ENCODE measurements around the gene CD58. TPM values are rescaled to one million over a fixed set of nuclear protein-coding genes. Genes with fewer than 3 reads are reported as not detected.

CD58 gene
- polyA plus RNA-seq, 1 donor: 10.3 TPM

DNA sequence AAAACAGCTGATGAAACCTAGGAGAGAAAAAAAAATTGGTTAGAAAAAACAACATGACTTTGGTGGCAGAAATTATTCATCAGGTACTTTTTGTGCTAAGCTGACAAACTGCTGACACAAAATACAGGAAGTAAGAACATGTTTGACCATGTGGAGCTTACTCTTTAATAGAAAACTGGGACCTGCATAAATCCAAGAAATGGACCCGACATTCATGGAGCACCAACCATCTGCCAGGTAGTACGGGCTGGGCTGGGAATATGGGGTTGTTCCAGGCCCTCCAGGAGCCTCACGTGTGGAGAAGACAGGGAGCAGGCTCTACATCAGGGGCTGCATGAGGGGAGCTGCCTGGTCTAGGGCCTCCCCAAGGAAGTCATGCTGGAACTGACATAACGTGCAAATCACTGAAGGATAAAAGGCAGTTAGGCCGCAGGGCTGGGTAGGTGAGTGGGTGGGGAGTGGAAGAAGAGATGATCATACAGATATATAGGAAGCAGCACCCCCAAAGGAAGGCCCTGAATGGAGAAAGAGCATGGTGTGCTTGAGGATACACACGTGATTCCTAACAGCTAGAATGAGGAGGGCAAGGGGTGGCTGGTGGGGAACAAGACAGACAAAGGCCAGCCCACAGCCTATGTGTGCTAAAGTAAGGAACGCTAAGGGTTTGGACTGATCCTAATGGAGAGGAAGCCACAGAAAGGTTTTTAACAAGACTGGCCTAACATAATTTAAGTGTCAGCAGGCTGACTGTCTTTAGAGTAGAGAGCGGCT lies 26.1 kb downstream of the CD58 start:
- DNase-seq (ENCODE audit: low read depth): no peak

DNA sequence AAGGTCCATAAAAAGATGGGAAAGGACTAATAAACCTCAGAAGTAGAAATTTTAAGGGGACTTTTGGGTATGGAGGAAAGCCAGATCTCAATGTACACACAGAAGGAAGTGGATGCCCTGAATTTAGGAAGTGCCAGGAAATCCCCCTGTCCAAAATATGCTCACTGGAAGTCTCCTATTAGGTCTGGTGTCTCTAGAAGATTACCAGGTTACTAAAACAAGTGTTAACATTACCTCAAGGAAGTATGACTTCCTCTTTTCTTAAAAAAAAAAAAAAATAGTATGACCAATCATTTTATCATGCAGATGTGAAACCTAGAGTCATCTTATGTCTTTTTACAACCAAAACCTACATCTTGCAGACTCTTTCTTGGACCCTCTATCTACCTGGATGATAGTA lies 30.7 kb downstream of the CD58 start:
- no peak for DNase-seq (ENCODE audit: low read depth)

DNA sequence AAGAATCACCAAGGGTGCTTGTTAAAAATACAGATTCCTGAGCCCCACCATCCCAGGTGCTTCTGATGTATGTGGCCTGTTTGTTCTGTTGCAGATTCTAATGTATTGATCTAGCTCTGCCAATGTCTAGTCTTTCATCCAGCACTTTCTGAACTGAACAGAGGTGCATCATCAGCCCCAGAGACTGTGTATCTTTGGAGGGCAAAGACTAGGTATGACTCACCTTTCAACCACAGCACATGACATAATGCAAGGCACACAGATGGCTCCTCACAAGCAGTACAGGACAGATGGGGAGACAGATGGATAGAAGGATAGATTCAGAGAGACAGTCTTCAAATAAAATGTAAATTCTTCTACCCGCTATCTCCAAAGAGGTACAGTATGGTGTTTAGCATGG lies 32.3 kb downstream of the CD58 start:
- DNase-seq (ENCODE audit: low read depth): no peak

DNA sequence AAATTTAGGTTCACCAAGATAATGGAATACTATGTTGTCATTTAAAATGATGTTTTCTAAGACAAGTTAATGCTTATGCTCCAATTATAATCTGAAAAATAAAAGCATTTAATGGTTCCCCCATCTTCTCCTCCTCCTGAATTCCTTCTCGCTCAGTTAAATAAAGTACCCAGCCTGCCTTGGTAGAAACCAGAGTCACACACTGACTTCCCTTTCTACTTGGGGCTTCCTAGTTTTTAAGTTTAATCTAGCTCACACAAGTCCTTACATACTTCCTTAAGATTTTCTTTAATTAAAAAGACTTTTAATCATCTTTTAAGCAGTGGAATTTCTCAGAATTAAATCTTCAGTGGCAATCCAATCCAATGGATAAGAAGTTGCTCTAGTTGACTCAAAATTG lies 32.9 kb downstream of the CD58 start:
- no peak for DNase-seq (ENCODE audit: low read depth)

DNA sequence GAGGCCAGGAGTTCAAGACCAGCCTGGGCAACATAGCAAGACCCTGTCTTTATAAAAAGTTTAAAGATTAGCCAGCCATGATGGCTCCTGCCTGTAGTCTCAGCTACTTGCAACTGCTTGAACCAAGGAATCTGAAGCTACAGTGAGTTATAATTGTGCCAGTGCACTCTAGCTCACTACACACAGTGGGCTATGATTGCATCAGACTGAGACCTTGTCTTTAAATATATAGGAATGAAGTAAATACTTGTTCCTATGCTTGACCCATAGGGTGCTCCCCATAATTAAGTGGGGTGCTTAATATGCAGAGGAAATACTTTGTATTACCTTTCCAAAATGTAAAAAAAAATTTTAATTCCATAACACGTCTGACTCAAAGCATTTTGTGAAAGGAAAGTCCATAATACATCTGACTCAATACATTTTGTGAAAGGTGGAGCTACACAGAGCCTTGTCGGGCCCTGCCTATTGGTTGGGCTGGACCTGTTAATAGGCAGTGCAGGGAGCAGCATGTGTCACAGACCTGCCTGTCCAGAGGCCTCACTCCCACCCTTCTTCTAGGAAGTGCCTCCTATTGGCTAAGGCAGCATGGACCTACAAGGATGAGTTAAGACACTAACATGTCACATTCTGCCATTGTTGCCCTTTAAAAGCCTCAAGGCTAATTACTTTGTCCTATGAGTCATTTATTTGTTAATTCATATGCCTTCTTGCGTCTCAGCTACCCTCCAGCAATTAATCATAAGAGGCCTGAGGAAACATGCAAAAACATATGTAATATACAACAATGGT lies 33.6 kb downstream of the CD58 start:
- DNase-seq (ENCODE audit: low read depth): no peak

DNA sequence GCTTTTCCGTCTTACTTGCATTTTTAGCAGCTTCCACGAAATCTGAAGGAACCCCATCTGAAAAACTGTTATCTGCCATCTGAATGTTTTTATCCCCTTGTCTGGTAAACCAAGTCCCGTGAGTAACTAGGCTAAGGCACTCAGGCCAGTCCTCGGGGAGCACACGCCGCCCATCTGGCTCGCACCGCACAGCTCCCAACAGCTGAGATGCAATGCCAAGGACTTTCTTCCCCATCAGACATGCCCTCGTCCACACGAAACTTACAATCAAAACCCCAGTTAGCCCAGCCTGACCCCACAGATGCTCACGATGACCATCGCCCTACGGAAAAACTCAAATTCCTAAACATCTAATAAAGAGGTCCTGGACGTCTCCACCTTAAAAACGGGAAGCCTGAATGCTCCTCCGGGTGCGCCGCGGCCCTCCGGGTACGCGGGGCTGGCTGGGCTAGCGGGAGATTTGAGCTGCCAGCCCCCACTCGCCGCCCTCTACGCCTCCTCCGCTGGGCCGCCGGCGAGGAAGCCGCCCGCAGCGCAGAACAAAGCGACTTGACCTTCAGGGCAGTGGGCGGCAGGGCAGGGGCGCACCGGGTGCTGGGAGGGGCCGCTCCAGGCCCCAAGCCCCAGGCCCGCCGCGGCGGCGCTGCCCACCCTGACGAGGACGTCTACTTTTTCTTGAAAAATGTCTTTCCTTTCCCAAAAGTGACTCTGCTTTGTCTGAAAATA lies 36.6 kb downstream of the CD58 start:
- DNase-seq (ENCODE audit: low read depth): no peak

DNA sequence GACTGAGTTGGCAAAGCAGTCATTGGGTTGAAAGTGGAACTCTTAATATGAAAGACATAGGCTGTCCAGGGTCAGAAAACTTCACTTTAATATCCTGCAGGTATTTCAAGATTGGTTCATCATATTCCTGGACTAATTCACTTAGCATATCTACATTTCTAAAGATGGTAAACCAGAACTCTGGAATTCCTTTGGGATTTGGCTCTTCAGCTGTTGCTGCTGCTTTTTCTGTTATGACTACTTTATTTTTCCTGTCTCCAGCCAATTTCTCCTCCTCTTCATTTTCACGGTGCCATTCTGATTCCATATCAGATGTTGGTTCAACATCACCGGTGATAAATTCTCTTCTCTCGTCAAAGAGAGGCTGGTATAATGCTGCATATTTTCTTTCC lies 37.4 kb downstream of the CD58 start:
- DNase-seq (ENCODE audit: low read depth): no peak

DNA sequence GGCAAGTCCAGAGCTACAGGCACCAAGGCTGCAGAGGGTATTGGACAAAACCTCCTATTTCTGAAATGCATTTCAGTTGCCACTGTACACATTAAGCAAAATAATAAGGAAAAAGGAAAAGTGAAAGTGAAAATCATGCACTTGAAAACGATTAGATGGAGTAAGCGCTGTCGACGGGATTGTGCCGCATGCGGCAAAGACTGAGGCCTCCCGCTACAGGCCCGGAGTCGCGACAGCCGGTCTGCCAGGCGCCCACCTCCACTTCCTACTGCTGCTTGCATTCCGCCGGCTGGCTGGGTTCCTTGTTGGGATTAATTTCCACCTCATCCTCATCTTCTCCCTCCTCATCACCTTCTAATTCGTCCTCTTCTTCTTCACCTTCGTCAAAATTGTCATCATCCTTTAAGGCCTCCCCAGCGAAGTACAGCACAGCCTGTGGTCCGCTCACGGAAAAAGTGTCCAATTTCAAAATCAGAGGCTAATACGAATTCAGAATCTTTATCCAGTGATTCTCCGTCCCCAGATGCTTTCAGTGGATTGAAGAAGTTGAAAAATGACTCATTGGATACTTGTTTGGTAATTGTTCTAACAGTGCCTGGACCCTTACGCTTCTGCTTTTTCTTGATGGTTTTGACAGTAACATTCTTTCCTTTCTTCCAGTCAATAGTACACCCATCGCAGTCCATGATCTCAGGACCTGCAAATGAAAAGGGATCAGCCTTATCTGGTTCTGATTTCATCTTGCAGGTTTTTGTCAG lies 38.0 kb downstream of the CD58 start:
- DNase-seq (ENCODE audit: low read depth): no peak

DNA sequence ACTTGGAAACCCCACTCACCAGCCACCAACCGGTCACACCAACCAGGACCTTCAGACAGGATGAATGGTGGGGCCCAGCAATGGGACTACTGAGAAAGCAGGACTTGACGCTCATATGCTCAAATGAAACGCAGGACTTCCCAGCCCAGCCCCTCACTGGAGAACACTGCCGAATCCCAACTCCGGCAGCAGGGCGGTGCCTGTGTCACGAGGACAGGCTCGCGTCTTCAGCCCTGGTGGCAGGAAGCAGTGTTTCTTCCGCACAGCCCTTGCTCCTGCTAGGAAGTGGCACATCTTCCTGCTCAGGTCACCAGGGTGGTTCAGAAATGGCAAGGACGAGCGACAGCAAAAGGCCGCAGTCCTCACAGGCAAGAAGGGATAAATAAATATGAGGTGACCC lies 38.9 kb downstream of the CD58 start:
- no peak for DNase-seq (ENCODE audit: low read depth)

DNA sequence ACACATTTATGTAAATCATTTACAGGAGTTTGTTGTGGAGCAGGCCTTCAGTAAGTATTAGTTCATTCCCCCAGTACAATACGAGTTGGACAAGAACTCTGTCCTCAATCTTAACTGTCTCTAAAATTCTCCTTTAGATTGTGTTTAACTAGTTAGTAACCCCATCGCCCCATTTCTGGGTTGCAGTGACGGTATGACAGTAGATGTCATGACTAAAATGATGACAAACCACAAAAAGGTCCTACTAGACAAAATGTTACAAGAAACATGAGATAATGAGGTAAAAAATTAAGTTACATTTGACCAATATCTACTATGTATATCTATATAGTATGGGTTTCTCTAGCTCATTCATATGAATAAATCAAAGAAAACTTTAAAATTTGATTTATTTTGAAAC lies 41.1 kb downstream of the CD58 start:
- no peak for DNase-seq (ENCODE audit: low read depth)

DNA sequence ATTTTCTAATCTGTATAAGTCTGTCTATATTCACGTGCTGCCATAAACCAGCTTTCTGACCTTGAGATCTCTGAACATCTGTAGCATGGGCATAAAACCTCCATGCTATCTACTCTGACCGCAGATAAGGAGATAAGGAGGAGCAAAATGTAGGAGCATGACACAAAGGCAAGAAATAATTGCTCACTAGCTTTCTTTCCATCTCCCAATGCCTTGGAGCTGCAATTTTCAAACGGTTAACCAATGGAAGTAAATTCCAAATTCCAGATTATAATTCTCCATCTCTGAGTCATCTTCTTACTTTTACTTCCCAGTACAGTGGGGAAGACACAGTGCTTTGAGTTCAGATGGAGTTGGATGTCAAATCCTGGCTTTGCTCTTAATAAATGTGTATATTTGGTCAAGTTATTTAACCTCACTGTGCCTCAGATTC lies 41.6 kb downstream of the CD58 start:
- DNase-seq (ENCODE audit: low read depth): no peak

DNA sequence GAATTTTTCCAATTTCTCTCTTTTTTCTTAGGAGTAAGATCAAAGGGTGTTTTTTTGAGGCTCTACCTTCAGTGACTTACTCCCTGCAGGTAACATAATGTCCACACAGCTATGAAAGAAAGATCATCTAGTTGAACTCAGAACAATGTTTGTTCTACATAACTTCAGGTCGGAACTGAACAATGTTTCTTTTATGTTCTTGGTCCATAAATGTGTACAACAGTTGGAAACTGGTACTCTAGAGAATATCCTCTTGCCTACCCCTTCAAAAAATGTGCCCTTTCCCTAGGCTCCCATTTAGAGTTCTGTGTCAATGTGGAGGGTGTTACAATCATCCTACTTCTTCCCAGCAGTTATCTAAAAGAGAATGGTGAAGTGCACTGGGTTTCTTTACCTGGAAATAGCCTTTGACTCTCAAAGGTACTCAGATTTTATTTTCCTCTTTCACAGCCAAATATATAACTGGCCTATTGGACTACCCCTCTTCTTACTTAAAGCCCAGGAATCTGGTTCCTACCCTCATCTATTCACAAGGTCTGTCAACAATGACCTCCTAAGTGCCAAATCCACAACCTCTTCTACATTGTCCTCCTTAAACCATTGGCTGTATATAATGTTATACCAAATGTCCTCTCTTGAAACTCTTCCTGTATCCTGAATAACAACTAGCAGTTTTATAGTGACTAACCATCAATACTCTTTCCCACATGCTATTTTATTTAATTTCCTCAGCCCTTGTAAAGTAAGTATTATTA lies 42.3 kb downstream of the CD58 start:
- no peak for DNase-seq (ENCODE audit: low read depth)

DNA sequence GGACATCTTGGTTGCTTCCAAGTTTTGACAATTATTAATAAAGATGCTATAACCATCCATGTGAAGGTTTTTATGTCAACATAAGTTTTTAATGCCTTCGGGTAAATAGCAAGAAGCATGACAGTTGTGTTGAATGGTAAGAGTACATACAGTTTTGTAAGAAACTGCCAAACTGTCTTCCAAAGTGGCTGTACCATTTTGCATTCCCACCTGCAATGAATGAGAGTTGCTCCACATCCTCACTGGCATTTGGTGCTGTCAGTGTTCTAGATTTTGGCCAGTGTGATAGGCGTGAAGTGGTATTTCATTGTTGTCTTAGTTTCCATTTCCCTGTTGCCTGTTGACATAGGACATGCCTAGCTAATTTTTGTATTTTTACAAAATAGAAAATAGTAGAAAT lies 45.4 kb downstream of the CD58 start:
- no peak for DNase-seq (ENCODE audit: low read depth)

DNA sequence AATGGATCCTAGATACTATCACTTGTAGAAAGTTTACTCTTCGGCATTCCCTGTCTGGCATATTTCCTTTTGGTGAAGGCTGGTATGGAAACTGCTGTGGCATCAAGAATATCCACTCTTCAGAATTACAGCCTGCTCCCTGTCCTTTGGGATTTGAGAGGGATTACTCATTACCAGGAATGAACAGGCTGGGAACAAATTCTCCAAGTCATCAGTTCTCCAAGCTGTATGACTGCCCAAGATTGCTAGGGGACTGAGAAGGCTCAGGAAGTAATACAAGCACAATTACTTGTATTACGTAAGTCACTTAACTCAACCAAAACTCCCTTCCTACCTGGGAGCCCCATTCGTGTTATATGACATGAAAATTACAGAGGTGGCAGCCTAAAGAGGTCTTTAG lies 49.6 kb downstream of the CD58 start:
- DNase-seq (ENCODE audit: low read depth): no peak

DNA sequence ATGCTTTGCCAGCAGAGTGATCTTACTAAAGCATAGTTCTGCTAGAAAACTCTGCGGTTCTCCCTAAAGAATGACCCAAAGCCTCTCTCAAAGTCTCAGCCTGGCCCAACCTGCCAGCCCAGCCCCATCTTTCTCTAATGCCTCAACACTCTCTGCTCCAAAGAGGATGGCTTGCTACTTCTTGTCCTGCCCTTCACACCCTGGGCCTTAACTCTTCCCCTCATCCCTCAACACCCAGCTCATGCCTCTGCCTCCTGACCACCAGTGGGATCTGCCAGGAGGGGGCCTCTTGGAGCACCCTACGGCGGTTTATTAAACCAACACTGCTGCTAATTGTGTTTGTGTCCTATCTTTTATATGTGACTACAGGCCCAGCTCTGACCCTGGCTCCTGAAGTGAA lies 52.4 kb downstream of the CD58 start:
- no peak for DNase-seq (ENCODE audit: low read depth)

DNA sequence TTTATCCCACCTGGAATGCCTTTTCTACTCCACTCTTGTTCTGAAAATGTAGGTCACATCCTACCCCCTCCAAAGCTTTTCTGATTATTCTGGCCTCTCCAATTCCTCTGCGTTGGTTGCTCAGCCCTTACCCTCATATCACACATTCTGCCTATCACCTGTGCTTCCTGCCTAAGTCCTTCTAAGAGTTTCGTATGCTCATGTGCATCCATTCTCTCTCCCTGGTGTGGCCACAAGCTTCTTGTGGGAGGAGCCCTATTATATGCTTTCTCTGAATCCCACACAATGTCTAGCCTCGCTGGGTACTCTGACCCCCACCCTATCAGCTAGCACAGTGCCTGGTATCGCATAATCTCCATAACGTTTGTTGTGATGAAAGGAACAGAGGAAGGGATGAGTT lies 54.2 kb downstream of the CD58 start:
- no peak for DNase-seq (ENCODE audit: low read depth)

DNA sequence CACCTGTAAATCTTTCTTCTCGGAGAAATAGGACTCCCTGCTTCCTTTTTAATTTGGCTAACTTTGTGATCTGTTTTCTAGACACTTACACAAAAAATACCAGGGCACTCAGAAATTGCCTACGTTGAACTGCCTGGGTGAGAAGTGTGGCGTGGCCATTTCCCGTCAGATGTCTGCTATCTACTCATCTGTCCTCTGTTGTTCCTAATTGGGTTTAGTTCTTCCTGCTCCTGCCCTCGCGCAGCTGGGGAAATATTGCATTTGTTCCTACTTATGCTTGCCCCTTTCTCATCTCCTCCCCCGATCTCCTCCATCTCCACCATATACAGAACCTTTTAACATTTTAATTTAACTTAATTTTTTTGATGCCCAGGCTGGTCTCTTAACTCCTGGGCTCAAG lies 55.1 kb downstream of the CD58 start:
- DNase-seq (ENCODE audit: low read depth): no peak

DNA sequence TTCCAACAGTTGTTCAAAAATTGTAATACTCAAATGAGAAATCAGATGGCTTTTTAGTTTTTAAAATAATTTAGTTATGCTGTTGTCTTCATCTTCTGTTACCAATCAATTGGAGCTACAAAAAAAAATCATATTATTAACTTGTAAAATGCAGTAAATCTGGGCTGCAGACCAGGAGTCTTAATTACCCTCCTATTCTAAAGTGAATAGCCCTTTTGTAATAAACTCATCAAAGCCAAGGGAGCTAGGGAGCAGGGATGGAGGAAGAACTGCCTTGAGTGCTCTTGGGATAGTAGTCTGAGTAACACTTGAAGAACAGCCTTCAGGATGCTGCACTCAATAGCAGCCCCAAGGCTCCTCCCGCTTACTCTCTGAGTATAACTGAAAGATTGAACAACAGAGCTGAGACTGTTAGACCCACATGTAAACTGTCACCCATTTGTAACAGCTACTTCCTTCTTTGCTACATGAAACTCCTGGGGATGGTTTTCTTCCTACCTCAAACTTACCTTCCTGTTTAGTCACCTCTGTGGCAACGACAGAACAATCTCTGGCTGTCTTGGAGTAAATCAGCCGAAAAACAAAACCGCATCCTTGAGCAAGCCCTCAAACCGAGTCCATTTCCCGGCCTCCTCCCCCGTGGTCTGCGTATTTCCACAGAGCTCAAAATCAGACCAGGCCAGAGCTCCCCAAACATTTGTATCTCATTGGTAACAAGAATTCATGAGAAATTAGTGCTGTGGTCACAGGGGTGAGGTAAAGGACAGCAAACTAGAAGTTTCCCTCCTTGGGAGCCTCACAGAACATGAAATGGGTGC lies 55.9 kb downstream of the CD58 start:
- no peak for DNase-seq (ENCODE audit: low read depth)

DNA sequence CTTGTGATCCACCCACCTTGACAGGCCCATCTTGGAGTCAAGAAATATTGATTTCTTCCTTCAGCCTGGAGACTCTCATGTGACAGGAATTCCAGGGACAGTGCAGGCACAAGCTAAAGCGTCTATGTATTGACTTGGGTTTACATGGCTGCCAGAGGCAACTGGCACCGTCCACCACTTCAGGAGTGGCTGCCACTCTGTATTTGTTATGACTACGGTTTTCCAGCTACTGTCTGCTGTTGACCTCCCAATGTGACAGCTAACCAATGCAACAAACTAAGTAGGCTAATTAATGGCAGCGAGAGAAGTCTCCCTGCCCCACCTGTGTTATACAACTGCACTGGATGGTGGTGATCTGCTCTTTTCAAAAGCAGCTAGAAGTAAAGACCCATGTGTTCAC lies 56.9 kb downstream of the CD58 start:
- no peak for DNase-seq (ENCODE audit: low read depth)

DNA sequence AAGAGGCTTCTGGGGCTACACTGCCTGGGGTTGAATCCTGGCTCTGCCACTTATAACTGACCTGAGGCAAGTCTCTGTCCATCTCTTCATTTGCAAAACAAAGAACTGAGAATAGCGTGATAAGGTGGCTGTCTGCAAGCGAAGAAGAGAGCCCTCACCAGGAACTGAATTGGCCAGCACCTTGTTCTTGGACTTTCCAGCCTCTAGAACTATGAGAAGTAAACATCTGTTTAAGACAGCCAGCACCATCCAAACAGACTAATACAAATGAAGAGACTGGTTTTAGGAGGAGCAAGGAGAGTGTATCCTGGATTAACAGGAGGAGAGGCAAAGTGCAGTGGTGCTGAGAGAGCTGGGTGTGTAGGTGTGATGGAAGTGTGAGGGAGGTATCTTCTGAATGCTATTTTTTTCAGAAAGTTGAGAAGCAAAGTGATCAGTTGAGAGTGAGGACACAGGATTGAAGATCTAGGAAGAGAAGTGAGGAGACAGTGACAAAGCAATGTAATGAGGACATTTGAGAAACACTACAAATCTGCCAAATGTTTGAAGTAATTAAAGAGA lies 59.3 kb downstream of the CD58 start:
- no peak for DNase-seq (ENCODE audit: low read depth)
